Measurements from ENCODE around the gene NFAM1. TPM values are rescaled to one million over a fixed set of nuclear protein-coding genes. Genes with fewer than 3 reads are reported as not detected.
A peak's percentile ranks its signal among the peaks of the same experiment; 100 is the strongest.

Gene NFAM1
- total RNA-seq, 4 donors from 2014 or later, result 0.70 to 3.1 (median 0.97) TPM

- WGBS, result 82% methylated on average over 7 of the region's 12 CpGs
- Histone ChIP-seq H3K27ac (no peak overlapping the region), H3K36me3 (no peaks in the 10 kb centered on the region), H3K27me3 (no peaks in the 10 kb centered on the region), H3K9me3 (no peaks in the 10 kb centered on the region), H3K4me3 (no peak overlapping the region), H3K4me1 (peaks cover 22% of the 10 kb centered on the region)
- TF ChIP-seq EP300 (IDR thresholded peaks at IDR 0.05) (no peak), POLR2A (IDR thresholded peaks at IDR 0.05) (no peak)
- TF ChIP-seq, protein P1, sequence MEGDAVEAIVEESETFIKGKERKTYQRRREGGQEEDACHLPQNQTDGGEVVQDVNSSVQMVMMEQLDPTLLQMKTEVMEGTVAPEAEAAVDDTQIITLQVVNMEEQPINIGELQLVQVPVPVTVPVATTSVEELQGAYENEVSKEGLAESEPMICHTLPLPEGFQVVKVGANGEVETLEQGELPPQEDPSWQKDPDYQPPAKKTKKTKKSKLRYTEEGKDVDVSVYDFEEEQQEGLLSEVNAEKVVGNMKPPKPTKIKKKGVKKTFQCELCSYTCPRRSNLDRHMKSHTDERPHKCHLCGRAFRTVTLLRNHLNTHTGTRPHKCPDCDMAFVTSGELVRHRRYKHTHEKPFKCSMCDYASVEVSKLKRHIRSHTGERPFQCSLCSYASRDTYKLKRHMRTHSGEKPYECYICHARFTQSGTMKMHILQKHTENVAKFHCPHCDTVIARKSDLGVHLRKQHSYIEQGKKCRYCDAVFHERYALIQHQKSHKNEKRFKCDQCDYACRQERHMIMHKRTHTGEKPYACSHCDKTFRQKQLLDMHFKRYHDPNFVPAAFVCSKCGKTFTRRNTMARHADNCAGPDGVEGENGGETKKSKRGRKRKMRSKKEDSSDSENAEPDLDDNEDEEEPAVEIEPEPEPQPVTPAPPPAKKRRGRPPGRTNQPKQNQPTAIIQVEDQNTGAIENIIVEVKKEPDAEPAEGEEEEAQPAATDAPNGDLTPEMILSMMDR (IDR thresholded peaks at IDR 0.05), result no peak
- no peak for DNase-seq (ENCODE audit: low spot score in 2 of 2)
Observed at GRCh38 chr22:42380769-42381551, 51.2 kb downstream of the NFAM1 start.

GRCh38 chr22:42379966-42380537 is 52.2 kb downstream of the NFAM1 start:
- DNase-seq (ENCODE audit: low spot score in 2 of 2), result no peak
- Histone ChIP-seq H3K27ac (no peak overlapping the region), H3K4me3 (no peak overlapping the region), H3K4me1 (peaks cover 20% of the 10 kb centered on the region), H3K27me3 (no peaks in the 10 kb centered on the region), H3K36me3 (no peaks in the 10 kb centered on the region), H3K9me3 (no peaks in the 10 kb centered on the region)
- 89% methylated on average over 16 of the region's 16 CpGs for WGBS
- TF ChIP-seq POLR2A (IDR thresholded peaks at IDR 0.05) (no peak), POLR2AphosphoS5 (IDR thresholded peaks at IDR 0.05) (no peak), EP300 (IDR thresholded peaks at IDR 0.05) (no peak)
- TF ChIP-seq, protein P1 (IDR thresholded peaks at IDR 0.05), result no peak

DNA sequence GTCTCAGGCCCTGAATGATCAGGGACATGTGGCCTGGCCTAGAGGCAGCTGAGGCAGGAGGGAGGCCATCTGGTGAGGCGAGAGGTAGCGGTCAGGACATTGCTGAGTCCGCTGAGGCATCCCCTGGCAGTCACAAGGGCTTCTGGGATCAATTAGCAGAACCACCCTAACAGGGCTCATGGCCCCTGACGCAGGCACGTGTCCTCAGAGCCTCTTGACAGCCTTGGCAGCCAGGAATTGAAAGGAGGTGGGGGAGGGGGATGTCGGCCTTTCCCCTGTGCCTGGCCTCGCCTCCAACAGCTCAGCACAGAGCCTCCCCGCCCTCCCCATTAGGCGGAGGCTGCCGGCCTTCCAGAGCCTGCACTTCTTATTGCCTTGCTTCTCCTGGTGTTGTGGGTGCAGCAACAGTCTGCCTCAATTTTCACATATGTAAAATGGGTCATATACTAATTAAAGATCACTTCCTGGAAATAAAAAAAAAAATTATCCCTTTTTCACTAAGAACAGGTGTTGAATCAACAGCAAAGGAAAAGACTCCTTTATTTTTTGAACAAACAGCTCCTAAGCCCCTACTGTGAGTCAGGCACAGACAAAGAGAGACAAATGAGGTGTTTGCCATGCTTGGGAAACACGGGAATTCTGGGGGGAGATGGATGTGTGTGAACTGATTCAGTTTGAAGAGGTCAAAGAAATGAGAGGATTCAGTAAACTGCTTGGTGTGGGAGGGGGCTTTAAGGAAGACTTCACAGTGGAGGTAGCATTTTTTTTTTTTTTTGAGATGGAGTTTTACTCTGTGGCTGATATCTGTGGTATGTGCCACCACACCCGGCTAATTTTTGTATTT is 55.3 kb downstream of the NFAM1 start:
- Histone ChIP-seq H3K27me3 (no peaks in the 10 kb centered on the region), H3K27ac (peak overlapping the region; percentile 31), H3K4me1 (peaks cover 26% of the 10 kb centered on the region), H3K9me3 (no peaks in the 10 kb centered on the region), H3K36me3 (no peaks in the 10 kb centered on the region), H3K4me3 (no peak overlapping the region)
- DNase-seq (ENCODE audit: low spot score in 2 of 2), result peak; percentile 94 to 96
- 19% methylated on average over 10 of the region's 12 CpGs for WGBS
- no peak for TF ChIP-seq EP300 (IDR thresholded peaks at IDR 0.05)
- peak in 2 of 3 donors; percentile 60 to 68 for TF ChIP-seq POLR2AphosphoS5 (IDR thresholded peaks at IDR 0.05)
- TF ChIP-seq, protein P1 (IDR thresholded peaks at IDR 0.05), result no peak
- TF ChIP-seq POLR2A (IDR thresholded peaks at IDR 0.05), result peak in 1 of 2 donors; percentile 54

- 49% methylated on average over 5 of the region's 5 CpGs for WGBS
- Histone ChIP-seq H3K9me3 (no peaks in the 10 kb centered on the region), H3K4me1 (peaks cover 26% of the 10 kb centered on the region), H3K4me3 (no peak overlapping the region), H3K27ac (peak overlapping the region; percentile 31), H3K36me3 (no peaks in the 10 kb centered on the region), H3K27me3 (no peaks in the 10 kb centered on the region)
- TF ChIP-seq POLR2AphosphoS5 (IDR thresholded peaks at IDR 0.05), result no peak
- no peak for TF ChIP-seq EP300 (IDR thresholded peaks at IDR 0.05)
- TF ChIP-seq, protein P1 (IDR thresholded peaks at IDR 0.05), result no peak
- no peak for TF ChIP-seq POLR2A (IDR thresholded peaks at IDR 0.05)
- DNase-seq (ENCODE audit: low spot score in 2 of 2), result no peak
Observed at GRCh38 chr22:42375982-42376381, 56.2 kb downstream of the NFAM1 start.

GRCh38 chr22:42372976-42373375 is 59.2 kb downstream of the NFAM1 start:
- 87% methylated on average over 7 of the region's 7 CpGs for WGBS
- H3K9me3 ChIP-seq, result no peaks in the 10 kb centered on the region
- H3K36me3 ChIP-seq, result no peaks in the 10 kb centered on the region
- H3K4me1 ChIP-seq, result peaks cover 53% of the 10 kb centered on the region
- no peak for DNase-seq (ENCODE audit: low spot score in 2 of 2)
- no peak overlapping the region for H3K4me3 ChIP-seq
- TF ChIP-seq, protein P1 (IDR thresholded peaks at IDR 0.05), result no peak
- TF ChIP-seq POLR2A (IDR thresholded peaks at IDR 0.05), result no peak
- no peak for TF ChIP-seq POLR2AphosphoS5 (IDR thresholded peaks at IDR 0.05)
- TF ChIP-seq EP300 (IDR thresholded peaks at IDR 0.05), result no peak
- H3K27ac ChIP-seq, result no peak overlapping the region
- H3K27me3 ChIP-seq, result peaks cover 2% of the 10 kb centered on the region
